Fibroblast of pulmonary artery (primary cell): Measurements from ENCODE around the gene GPR52.

ENCODE experiments used
- DNase-seq: peaks from one replicate; pipeline ENCODE4 v3.0.0-alpha.2; 2010; ENCODE audit warnings: low read depth
- H3K4me3 ChIP-seq: replicated peaks from 2 replicates; pipeline ENCODE4 v1.5.1; 2011; ENCODE audit warnings: low read depth, mild to moderate bottlenecking, control low read depth, low read length, moderate library complexity
- TF ChIP-seq, protein P1 (sequence below): IDR thresholded peaks from 2 replicates; pipeline ENCODE4 v1.5.1; 2011; ENCODE audit warnings: mild to moderate bottlenecking, control low read depth, low read length, inconsistent platforms; ENCODE audit errors: missing control alignments

Gene GPR52

GRCh38 chr1:174426153-174426552 lies 21.6 kb upstream of the GPR52 start:
- H3K4me3 ChIP-seq = no peak overlapping the region
- no peak for DNase-seq
- TF ChIP-seq, protein P1, sequence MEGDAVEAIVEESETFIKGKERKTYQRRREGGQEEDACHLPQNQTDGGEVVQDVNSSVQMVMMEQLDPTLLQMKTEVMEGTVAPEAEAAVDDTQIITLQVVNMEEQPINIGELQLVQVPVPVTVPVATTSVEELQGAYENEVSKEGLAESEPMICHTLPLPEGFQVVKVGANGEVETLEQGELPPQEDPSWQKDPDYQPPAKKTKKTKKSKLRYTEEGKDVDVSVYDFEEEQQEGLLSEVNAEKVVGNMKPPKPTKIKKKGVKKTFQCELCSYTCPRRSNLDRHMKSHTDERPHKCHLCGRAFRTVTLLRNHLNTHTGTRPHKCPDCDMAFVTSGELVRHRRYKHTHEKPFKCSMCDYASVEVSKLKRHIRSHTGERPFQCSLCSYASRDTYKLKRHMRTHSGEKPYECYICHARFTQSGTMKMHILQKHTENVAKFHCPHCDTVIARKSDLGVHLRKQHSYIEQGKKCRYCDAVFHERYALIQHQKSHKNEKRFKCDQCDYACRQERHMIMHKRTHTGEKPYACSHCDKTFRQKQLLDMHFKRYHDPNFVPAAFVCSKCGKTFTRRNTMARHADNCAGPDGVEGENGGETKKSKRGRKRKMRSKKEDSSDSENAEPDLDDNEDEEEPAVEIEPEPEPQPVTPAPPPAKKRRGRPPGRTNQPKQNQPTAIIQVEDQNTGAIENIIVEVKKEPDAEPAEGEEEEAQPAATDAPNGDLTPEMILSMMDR = no peak

DNA sequence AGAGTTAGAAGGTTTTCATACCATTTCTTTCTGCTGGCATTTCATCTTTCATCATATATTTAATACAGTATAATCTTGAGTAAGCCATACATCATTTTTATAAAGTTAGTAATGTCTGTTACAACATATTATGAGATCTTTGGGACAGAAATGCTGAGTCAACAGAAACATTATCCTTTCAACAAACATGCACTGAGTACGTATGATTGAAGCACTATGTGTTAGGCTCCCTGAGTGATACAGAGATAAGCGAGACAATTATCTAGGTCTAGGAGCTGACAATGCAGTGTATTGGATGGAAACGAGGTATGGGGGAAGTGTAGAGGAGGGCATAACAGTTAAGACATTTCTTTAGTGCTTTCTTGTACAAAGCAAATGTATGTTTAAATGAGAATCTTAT lies 19.7 kb upstream of the GPR52 start:
- DNase-seq = peak; percentile 13
- H3K4me3 ChIP-seq = no peak overlapping the region
- TF ChIP-seq, protein P1 = no peak

DNA sequence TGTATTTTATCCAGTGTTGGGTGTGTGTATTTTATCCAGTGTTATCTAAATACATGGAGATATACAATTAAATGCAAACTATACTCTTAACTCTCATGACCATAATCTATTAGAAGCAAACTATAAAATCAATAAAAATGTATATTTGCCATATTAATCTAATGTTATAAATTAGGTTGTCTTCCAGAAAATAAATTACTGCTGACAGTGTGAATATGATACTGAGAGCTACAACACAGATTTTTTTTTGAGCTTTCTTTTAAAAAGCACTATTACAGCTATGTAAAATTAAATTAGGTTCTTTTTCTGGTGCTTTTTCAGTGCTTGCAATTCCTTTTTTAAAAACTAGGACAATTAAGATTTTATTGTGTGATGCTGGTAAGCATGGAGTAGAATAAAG lies 19.0 kb upstream of the GPR52 start:
- DNase-seq = no peak
- no peak overlapping the region for H3K4me3 ChIP-seq
- TF ChIP-seq, protein P1 = no peak

DNA sequence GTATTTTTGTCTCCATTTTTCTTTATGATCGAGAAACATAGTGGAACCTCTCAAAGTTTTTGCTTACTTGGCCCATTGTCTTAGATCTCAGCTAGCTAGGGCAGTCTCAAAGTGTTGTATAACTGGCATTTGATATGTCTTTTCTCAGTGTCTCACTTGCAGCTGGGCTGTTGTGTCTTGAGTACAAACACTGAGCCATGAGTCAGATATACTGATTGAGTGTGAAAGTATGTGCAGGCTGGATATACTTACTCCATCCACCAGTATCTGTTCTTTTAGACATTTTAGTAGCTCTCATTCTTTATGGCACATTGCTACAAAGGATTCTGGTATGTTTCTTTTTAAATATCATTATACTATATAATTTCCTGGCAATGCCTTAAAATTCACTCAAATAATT lies 14.3 kb upstream of the GPR52 start:
- TF ChIP-seq, protein P1 = no peak
- H3K4me3 ChIP-seq = no peak overlapping the region
- peak; percentile 35 for DNase-seq

- DNase-seq = no peak
- TF ChIP-seq, protein P1 = no peak
- H3K4me3 ChIP-seq = no peak overlapping the region
Observed at GRCh38 chr1:174445351-174445750, 2.4 kb upstream of the GPR52 start.

DNA sequence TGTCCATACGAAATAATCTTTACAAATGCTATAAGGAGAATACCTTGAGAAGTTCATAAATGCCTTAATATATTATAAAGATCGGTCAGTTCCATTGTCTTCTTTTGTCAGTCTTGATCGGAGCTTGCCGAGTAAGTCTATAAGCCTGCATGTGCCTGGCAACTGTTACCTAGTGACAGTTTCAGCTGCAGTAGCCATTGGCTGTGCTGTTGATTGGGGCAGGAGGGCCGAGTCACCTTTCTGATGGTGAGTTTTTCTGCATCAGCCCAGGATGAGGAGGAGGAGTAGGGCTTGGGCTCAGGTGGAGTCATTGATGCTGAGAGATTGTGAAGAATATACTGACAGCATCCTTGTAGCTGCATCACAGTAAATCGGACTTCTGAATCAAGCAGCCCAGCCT lies 1.9 kb upstream of the GPR52 start:
- DNase-seq = no peak
- H3K4me3 ChIP-seq = no peak overlapping the region
- TF ChIP-seq, protein P1 = no peak

GRCh38 chr1:174448531-174448883 lies 743 bp downstream of the GPR52 start:
- H3K4me3 ChIP-seq = no peak overlapping the region
- TF ChIP-seq, protein P1 = no peak
- DNase-seq = no peak
